Posterior vena cava (tissue), 2 donors: ENCODE measurements around the gene CELA2B. TPM values are rescaled to one million over a fixed set of nuclear protein-coding genes. Genes with fewer than 3 reads are reported as not detected.

Source experiments
- total RNA-seq, 2 donors: library from RNA; stranded (reverse); fragmentation: NEBNext Ultra II Directional; extraction: Animal tissue kit (Norgen Biotek cat#: 25700); gene quantifications; one replicate each; pipeline ENCODE4 v1.2.1, GENCODE V29; 2021
- donor health status: DM: yes; HTN: yes; CAD: no.
- donor health status: DM: yes; HTN: yes; CAD: no.

The CELA2B gene
- total RNA-seq, 2 donors from 2014 or later = 0.33 TPM; not detected in 1

Other genes starting within 250 kb of the CELA2B start
- under 1 TPM in 1 of 2 donors, not detected in 1; 0.43 TPM for gene FHAD1, start 228.9 kb upstream of the CELA2B start, total RNA-seq
- gene EFHD2, start 66.2 kb upstream of the CELA2B start, total RNA-seq = 10 to 100 TPM; 33.4 to 39.8 TPM
- gene CTRC, start 37.7 kb upstream of the CELA2B start, total RNA-seq = 1 to 10 TPM in 1 of 2 donors, not detected in 1; 1.8 TPM
- 1 to 10 TPM in 1 of 2 donors, not detected in 1; 1.6 TPM for gene CELA2A, start 19.4 kb upstream of the CELA2B start, total RNA-seq
- gene CASP9, start 48.1 kb downstream of the CELA2B start, total RNA-seq = 10 to 100 TPM in 1 of 2 donors, 1 to 10 TPM in 1; 9.7 to 10.8 TPM
- 10 to 100 TPM; 12.4 to 14.2 TPM for gene DNAJC16, start 50.7 kb downstream of the CELA2B start, total RNA-seq
- under 1 TPM in 1 of 2 donors, not detected in 1; 0.14 TPM for gene AGMAT, start 108.9 kb downstream of the CELA2B start, total RNA-seq
- gene DDI2, start 141.4 kb downstream of the CELA2B start, total RNA-seq = 10 to 100 TPM; 23.8 to 27.4 TPM
- 10 to 100 TPM; 62.6 to 75.9 TPM for gene PLEKHM2, start 208.2 kb downstream of the CELA2B start, total RNA-seq